ENCODE data around the gene AUTS2. TPM values are rescaled to one million over a fixed set of nuclear protein-coding genes. Genes with fewer than 3 reads are reported as not detected.

Gene AUTS2
- polyA plus RNA-seq, result 3.7 to 4.7 TPM (median 3.8 TPM) in 3 replicates
- 7.7 TPM for polyA plus RNA-seq (2011; ENCODE audit: low read depth)
- polyA plus RNA-seq (2011; cell fraction: cytosol; rRNA removed), result 2.5 and 3.8 TPM in 2 replicates
- 30.0 and 35.0 TPM in 2 replicates for polyA plus RNA-seq (2011; cell fraction: nucleus; rRNA removed)
- polyA plus RNA-seq (2012; ENCODE audit: low replicate concordance), result 13.5 and 20.1 TPM in 2 replicates
- polyA minus RNA-seq, result 14.3 to 44.6 TPM (median 25.2 TPM) in 3 replicates
- polyA minus RNA-seq (2011; cell fraction: cytosol; rRNA and poly(A)+ RNA removed), result 8.1 TPM
- 35.2 and 44.5 TPM in 2 replicates for polyA minus RNA-seq (2011; cell fraction: nucleus; rRNA and poly(A)+ RNA removed)

GRCh38 chr7:69598081-69598486 is at the start of gene AUTS2:
Gene AUTS2, plus strand, starts transcription at chr7:69598475. Its CDS starts 1,179 bp downstream, at chr7:69599654.
- FAIRE-seq (no peak), DNase-seq (ENCODE audit: low read depth, low spot score) (no peak)
- dilution Hi-C loops (cut with MboI; ENCODE audit: extremely low pct_ligation_motif_present, low sequenced_read_pairs), result no loop called here
- peak within 1 kb of the TSS; percentile 53 to 79 (median 76) for H3K4me3 ChIP-seq (ENCODE audit: control insufficient read depth in 2 of 3, extremely low read depth in 1 of 3, insufficient read depth in 2 of 3, low read depth in 1 of 3, low read length in 3 of 3)
- H3K4me2 ChIP-seq (ENCODE audit: control insufficient read depth, extremely low read depth, insufficient read depth, low read depth, low read length), result peak within 1 kb of the TSS; percentile 91
- no peaks in the 10 kb centered on the region for H3K36me3 ChIP-seq (ENCODE audit: control insufficient read depth in 2 of 2, extremely low read depth in 1 of 2, insufficient read depth in 2 of 2, low read length in 2 of 2)
- H3K27ac ChIP-seq (ENCODE audit: control insufficient read depth, insufficient read depth, low read length), result no peak within 1 kb of the TSS
- peak within 1 kb of the TSS; percentile 74 for H2AFZ ChIP-seq (ENCODE audit: control insufficient read depth, low read length)
- H3K9me1 ChIP-seq (ENCODE audit: control insufficient read depth, extremely low read depth, insufficient read depth, low read length), result no peaks in the 10 kb centered on the region
- no peaks in the 10 kb centered on the region for H4K20me1 ChIP-seq (ENCODE audit: control insufficient read depth, extremely low read depth, insufficient read depth, low read length)
- no peaks in the 10 kb centered on the region for H3K79me2 ChIP-seq (ENCODE audit: control insufficient read depth, insufficient read depth, low read length)
- H3K4me1 ChIP-seq (ENCODE audit: control insufficient read depth, extremely low read depth, insufficient read depth, low read length), result peaks cover 8% of the 10 kb centered on the region
- H3K27me3 ChIP-seq (ENCODE audit: control insufficient read depth, extremely low read depth, insufficient read depth, low read length), result peaks cover 47% of the 10 kb centered on the region
- no peaks in the 10 kb centered on the region for H3K9me3 ChIP-seq (ENCODE audit: control insufficient read depth, low read depth, low read length)
- no peak for TF ChIP-seq EZH2 (IDR thresholded peaks at IDR 0.05; ENCODE audit: low read length)
- TF ChIP-seq CTCF (optimal IDR thresholded peaks at IDR 0.05 in 1 of 3, IDR thresholded peaks at IDR 0.05 in 1 of 3, conservative IDR thresholded peaks at IDR 0.05 in 1 of 3; ENCODE audit: extremely low read depth in 1 of 3, insufficient read depth in 2 of 3, low read length in 3 of 3), result no peak
- H3K9ac ChIP-seq (ENCODE audit: control insufficient read depth, extremely low read depth, insufficient read depth, low read length), result peak within 1 kb of the TSS; percentile 15

DNA sequence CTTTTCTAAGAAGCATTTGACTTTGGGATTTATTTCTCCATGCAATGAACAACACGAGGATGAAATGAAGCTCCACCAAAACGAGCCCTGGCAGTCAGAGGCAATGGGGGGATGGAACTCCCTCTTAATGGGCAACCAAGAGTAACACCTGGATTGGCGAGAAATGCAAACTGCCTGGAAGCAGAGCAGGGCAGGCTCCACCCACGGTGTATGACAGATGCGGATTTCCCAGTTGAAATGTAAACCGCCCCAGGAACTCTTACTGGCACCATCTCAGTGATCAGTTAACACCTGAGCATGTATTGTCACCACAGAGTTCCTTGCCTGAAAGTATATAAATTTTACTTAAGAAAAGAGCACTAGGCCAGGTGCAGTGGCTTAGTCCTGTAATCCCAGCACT is 47.3 kb upstream of the AUTS2 start:
- Histone ChIP-seq H2AFZ (ENCODE audit: control insufficient read depth, low read length) (no peak overlapping the region), H3K36me3 (ENCODE audit: control insufficient read depth in 2 of 2, extremely low read depth in 1 of 2, insufficient read depth in 2 of 2, low read length in 2 of 2) (no peaks in the 10 kb centered on the region), H3K79me2 (ENCODE audit: control insufficient read depth, insufficient read depth, low read length) (no peaks in the 10 kb centered on the region), H3K4me3 (ENCODE audit: control insufficient read depth in 2 of 3, extremely low read depth in 1 of 3, insufficient read depth in 2 of 3, low read depth in 1 of 3, low read length in 3 of 3) (no peak overlapping the region), H3K4me1 (ENCODE audit: control insufficient read depth, extremely low read depth, insufficient read depth, low read length) (no peaks in the 10 kb centered on the region), H3K9me3 (ENCODE audit: control insufficient read depth, low read depth, low read length) (no peaks in the 10 kb centered on the region), H3K9me1 (ENCODE audit: control insufficient read depth, extremely low read depth, insufficient read depth, low read length) (no peaks in the 10 kb centered on the region), H3K9ac (ENCODE audit: control insufficient read depth, extremely low read depth, insufficient read depth, low read length) (no peak overlapping the region), H4K20me1 (ENCODE audit: control insufficient read depth, extremely low read depth, insufficient read depth, low read length) (no peaks in the 10 kb centered on the region), H3K4me2 (ENCODE audit: control insufficient read depth, extremely low read depth, insufficient read depth, low read depth, low read length) (no peak overlapping the region), H3K27ac (ENCODE audit: control insufficient read depth, insufficient read depth, low read length) (no peak overlapping the region), H3K27me3 (ENCODE audit: control insufficient read depth, extremely low read depth, insufficient read depth, low read length) (no peaks in the 10 kb centered on the region)
- DNase-seq (ENCODE audit: low read depth, low spot score) (no peak), FAIRE-seq (no peak)
- dilution Hi-C loops (cut with MboI; ENCODE audit: extremely low pct_ligation_motif_present, low sequenced_read_pairs), result no loop called here
- TF ChIP-seq CTCF (optimal IDR thresholded peaks at IDR 0.05 in 1 of 3, IDR thresholded peaks at IDR 0.05 in 1 of 3, conservative IDR thresholded peaks at IDR 0.05 in 1 of 3; ENCODE audit: extremely low read depth in 1 of 3, insufficient read depth in 2 of 3, low read length in 3 of 3) (no peak), EZH2 (IDR thresholded peaks at IDR 0.05; ENCODE audit: low read length) (no peak)
